NCI-H2196 (cell line): ENCODE data around the gene GLIPR1.
"Not testable (repeated sequence)": the region's sequence is repeated elsewhere in the genome, so short reads cannot be mapped to it uniquely, and the experiment has no call there.

Experiments used
- DNase-seq: peaks from one replicate; lab custom pipeline; 2025; ENCODE audit not compliant: unreplicated experiment; lab: John Stamatoyannopoulos, UW

Gene GLIPR1

DNA sequence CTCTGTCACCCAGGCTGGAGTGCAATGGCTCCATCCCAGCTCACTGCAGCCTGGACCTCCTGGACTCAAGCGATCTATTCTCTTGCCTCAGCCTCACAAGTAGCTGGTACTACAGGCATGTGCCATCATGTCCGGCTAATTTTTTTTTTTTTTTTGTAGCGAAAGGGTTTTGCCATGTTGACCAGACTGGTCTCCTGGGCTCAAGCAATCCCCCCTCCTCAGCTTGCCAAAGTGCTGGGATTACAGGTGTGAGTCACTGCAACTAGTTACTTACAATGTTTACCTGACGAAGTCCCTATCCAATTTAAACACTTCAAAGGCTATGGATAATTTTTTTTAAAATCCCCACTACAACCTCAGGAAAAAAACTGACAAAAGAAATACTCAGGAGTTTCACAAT lies 29.1 kb downstream of the GLIPR1 start:
- DNase-seq, result no peak

DNA sequence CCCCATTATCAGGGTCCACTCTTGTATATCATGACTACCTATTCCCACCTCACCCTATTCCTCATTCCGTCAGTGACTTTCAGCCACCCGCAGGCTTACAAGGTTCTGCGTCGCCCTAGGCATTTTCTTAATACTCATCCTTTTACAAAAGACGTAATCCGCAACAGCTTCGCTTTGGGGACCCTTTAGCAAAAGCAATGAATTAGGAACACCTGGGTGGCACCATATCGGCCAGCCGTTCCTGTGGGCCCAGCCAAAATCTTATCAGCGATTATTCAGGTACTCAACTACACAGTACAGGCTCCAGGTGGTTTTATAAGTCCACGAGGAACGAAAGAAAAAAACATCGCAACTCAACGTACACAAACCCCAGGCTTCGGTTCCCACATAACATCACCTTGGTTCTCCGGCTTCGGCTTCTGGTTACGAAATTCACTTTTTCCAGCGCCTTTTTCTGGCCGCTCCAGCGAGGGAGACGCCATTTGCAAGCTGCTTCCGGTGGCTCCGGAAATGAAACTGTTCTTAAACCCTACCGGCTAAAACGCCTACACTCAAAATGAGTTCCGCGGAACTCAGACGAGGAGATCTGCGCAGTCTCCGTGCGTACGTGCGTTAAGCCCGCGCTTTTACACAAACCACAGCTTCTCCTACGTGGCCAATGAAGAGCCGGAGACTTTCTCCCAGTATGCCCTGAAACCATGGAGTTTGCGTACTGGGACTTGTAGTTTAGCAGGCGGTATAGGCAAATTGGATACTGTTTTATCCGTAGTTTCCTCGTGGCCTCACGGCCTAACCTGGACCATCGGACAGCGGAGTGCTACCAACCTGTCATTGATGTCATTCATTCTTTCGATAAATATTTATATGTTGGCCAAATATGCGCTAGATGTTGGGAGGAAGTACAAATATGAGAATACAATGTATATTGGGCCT lies 30.8 kb downstream of the GLIPR1 start, which contains the start of gene KRR1:
Gene KRR1 (minus strand): TSS at position 494 of the 933 bp plus-strand sequence. CDS start 12 bp downstream, at position 482.
- peak; percentile 95 for DNase-seq

DNA sequence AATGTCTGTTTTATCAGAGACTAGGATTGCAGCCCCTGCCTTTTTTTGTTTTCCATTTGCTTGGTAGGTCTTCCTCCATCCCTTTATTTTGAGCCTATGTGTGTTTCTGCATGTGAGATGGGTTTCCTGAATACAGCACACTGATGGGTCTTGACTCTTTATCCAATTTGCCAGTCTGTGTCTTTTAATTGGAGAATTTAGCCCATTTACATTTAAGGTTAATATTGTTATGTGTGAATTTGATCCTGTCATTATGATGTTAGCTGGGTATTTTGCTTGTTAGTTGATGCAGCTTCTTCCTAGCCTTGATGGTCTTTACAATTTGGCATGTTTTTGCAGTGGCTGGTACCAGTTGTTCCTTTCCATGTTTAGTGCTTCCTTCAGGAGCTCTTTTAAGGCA lies 40.7 kb downstream of the GLIPR1 start:
- not testable (repeated sequence) for DNase-seq

DNA sequence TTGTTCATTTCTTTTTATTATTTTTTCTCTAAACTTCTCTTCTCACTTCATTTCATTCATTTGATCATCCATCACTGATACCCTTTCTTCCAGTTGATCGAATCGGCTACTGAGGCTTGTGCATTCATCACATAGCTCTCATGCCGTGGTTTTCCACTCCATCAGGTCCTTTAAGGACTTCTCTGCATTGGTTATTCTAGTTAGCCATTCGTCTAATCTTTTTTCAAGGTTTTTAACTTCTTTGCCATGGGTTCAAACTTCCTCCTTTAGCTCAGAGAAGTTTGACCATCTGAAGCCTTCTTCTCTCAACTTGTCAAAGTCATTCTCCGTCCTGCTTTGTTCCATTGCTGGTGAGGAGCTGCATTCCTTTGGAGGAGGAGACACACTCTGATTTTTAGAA lies 41.6 kb downstream of the GLIPR1 start:
- not testable (repeated sequence) for DNase-seq

DNA sequence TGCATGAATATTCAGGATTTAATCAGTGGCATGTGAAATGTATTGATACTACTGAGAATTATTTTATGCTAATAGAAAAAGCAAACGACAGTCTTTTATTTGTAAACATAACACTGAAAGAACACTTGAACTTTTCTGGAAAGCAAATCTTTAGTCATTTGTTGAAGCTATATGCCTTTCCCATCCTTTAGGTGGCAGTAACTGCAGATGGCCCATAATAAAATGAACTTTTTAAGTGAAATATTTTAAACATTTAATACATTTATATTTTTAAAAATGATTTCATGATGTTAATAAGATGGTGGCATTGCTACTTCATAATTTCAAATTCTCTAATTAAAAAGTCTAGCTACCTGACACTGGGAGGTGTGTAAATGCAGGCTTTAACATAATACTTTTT lies 44.7 kb downstream of the GLIPR1 start:
- no peak for DNase-seq

DNA sequence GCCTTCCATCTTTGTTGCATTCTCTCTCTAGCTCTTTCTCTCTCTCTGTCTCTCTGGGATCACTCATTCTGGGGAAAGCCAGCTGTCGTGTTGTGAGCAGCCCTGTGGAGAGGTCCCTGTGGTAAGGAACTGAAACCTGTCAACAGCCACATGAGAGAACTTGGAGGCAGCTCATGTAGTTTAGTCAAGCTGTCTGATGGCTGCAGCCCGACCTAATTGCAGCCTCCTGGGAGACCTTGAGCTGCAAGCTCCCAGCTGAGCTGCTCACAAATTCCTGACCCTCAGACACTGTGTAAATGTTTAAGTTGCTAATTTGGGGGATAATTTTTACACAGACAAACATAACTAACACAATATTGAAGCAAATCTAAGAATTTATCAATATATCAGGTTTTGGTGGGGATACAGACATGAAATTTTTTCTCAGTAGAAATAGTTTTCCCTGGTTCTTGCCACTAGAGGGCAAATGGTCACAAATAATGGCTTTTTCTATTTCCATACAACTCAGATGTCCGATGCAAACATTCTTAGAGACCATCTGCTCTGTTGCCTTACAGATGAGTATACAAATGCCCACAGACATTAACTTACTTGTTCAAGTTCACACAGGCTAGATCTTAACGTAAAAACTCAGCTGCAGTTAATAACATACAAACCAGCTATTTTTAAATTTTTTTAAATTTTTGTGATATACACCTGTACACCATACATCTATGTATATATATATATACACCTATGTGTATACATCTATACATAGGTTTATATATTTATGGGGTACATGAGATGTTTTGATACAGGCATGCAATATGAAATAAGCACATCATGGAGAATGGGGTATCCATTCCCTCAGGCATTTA lies 46.3 kb downstream of the GLIPR1 start:
- DNase-seq, result peak; percentile 60

DNA sequence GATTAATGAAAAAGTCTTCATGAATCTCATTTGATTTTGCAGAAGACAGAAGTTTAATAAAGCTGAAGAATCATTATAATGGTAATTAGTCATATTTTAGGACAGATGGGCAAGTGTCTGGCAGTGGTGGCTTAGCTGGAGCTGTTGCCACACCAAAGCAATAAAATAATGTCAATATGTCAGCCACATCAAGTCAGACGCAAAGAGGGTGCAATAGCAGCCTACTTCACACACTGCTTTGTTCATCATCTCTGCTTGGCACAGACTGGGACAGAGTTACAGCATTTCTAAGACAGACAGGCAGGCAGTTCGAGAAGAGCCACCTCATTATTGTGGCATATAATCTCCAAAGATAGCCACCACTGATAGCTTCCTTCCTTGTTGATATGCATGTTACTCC lies 47.7 kb downstream of the GLIPR1 start:
- DNase-seq, result no peak

DNA sequence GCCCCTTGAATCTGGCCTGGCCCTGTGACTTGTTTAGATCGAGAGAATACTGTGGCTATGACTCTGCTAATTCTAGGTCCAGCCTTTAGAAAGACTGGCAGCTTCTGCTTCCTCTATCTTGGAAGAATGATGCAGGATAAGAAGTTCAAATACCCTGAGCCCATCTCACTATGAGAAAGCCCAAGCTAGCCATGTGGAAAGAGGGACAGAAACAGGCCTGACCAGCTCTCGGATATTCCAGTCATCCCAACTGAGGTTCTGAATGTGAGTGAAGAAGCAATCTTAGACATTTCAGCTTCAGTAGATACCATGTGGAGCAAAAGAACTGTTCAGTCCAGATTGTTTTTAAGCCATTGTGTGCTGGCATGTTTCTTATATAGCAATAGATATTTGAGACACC lies 48.1 kb downstream of the GLIPR1 start:
- DNase-seq, result no peak

DNA sequence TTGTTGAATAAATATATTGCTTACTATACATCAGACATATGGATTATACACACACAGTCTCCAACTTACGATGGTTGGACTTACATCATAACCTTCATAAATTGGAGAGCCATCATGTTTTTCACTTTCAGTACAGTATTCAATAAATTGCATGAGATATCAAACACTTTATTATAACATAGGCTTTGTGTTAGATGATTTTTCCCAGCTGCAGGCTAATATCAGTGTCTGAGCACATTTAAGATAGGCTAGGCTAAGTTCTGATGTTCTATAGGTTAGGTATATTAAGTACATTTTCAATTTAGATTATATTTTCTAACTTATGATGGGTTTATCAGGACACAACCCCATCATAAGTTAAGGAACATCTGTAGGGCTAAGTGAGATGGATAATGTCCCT lies 48.8 kb downstream of the GLIPR1 start:
- DNase-seq, result no peak

DNA sequence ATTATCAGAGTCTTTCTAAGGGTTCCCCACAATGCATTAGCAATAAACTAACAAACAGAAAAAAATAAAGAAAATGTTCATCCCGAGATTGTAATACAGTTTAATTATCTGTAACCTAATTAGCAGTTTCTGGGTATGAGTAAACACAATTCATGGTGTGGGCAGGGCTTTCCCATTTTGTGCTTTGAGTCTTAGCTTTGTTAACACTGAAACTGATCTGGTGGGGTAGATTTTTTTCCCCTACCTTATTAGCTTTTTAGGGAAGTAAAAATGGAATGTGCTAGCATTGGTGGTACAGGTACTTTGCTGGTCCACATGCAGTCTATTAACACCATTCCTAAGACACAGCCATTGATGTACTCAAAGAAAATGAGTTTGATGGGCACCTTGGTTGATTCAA lies 49.3 kb downstream of the GLIPR1 start:
- no peak for DNase-seq

DNA sequence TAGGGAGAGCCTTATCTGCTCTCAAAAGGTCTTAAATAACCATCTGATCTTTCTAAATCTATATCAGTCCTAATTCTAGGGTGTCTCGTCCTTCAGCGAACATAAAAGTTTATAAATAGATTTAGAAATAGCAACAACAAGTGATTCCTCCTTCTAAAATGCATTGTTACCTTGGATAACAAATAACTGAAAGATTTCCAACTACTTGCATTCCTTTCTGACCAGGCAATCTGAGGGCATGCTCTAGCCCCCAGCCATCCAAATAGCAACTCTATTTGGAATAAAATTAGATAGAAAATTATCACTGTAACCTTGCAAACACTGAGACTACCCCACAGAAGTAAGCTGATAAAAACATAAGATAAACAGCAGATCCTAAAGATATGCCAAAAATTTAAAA lies 52.7 kb downstream of the GLIPR1 start:
- no peak for DNase-seq

DNA sequence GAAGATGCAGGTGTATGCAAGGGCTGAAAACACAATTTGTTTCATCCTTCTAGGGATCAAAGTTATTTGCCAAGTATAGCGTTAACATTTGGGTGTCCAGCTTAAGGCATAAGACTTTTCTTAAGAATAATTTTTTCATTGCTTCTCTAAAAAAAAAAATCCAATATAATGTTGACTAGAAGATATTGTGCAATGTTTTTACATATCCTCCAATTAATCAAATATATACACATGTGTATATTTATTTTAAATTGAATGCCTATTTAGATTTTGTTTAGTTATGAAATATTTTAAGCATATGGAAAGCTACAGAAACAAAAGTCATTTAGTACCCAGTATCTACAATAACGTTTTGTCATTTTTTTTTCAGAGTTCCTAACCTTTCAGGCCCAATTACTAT lies 59.3 kb downstream of the GLIPR1 start:
- no peak for DNase-seq

DNA sequence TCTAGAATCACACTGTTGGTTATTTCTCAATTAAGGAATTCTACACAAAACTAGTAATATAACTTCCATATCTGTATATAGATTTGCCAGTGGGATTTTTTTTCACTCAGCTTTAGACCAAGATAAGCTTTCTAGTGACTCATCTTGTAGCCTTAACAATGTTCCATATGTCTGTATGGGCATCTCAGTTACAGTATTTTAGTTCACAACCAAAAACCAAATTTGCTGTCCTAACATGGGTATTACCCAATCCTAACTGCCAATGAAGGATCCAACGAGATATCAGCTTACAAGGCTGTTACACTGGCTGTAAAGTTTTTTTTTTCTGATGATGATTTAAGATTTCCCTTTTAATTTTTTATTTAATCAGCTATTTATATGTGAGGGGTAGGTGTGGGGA lies 62.4 kb downstream of the GLIPR1 start:
- no peak for DNase-seq

DNA sequence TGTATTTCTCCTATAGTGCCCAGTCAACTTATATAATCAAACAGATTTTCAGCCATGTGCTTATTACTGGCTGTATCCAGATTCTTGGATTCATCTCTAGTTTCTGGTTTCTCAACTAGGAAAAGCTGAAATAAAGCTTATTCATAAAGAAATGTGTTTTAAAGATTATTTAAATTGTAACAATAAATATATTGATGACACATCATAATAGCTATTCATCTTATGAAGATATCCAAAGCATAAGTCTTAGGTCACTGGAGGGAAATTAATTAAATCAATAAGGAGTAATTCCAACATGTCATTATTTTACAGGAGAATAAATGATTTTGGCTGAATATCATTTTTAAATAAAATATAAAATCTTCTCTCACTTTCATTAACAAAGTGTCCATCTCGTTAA lies 63.0 kb downstream of the GLIPR1 start:
- no peak for DNase-seq

DNA sequence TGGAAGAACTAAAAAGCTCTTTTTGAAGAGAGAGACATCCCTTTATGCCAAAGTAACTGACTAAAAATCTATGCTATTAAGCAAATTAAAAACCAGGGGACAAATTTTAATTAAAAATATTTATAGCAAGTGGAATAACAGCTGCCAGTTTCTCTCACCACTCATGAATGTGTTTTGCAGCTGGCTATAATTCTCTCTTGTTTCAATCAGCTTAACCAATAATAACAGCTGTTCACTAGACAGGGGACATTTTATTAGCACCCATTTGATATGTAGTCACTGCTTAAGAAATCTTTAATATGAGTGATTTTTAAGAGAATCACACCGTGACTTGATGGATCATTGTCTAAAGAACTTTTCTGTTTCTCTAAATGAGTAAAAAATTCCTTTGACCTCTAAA lies 65.1 kb downstream of the GLIPR1 start:
- DNase-seq, result no peak

DNA sequence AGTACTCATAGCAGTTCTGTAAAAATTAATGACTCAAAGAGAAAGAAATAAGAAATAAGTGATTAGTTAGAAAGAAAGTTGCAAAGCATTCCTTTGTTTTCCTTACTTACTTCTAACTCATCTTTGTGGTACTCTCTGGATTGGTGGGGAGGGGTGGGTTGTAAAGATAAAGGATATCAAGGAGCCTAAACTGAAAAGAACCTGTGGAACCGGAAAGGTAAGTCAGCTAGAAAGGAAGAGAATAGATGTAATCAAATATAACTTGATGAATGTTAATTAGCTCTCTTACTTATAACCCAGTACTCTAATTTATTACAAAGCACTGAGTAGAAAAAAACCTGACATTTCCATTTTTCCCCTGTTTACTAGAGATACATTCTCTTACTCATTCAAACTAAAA lies 68.3 kb downstream of the GLIPR1 start:
- no peak for DNase-seq

DNA sequence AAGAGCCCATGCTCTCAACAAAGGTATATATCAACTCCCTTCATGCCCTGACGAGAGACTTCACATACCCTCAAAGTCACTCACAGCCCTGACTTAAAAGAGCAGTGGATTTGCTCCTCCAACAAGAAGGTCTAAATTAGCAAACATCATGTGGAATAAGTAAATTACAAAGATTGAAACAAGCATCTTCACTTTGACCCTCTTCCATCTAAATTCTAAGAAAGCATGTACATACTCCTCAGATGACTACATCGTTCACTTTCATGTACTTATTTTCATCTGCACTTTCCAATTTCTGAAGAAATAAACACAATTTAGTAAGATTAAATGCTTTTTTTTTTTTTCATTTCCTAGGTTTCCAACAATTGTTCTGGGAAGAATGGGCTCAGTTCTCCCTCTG lies 69.4 kb downstream of the GLIPR1 start:
- DNase-seq, result no peak

DNA sequence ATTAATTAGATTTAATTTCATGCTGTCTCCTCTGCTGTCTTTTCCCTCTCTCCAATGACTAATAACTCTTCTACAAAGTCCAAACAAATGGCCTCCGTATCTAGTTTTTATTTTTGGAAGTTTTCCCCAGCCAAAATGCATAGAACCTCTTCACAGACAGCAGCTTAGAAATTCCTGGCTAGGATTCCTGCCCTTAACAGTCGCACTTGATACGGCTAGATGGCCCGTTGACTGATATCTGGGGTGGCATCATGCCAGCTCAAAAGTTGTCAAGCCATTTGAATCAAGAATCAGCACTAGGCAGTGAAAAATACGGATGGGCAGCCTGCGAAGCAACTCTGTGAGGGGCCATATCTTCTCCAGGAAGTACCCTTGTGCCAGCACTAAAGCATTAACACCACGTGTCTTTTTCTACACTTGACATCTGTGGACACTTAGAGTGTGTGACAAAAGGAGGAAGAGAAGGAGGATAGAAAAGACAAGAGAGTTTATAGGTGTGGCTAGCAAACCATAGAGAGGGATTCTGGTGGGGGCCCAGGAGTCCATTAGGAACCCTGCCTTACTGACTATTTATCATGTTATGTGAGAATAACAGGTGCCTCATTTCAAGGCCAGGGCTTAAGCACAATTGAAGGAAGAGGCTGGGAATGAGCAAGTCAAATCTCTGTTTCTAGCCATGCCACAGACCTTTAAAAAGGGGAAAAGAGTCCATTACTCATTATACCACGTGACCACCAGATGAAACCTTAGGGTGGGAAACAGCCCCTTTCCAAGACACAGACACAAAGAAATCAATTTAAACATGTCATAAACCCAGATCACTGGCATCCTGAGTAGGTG lies 70.1 kb downstream of the GLIPR1 start:
- peak; percentile 41 for DNase-seq

DNA sequence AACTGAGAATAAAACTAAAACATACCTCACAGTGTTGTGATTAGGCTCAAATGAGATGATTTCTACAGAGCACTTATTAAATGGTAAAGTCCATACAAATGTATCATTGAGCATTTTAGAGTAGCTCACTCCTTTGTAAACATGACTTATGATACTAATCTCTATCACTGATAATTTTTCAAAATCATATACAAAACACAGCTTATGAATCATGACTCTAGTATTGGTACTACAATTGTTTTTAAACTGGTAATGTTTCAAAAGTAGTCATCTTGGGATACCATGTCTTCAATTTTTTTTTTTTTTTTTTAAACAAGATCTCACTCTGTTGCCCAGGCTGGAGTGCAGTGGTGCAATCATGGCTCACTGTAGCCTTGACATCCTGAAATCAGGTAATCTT lies 70.9 kb downstream of the GLIPR1 start:
- no peak for DNase-seq

DNA sequence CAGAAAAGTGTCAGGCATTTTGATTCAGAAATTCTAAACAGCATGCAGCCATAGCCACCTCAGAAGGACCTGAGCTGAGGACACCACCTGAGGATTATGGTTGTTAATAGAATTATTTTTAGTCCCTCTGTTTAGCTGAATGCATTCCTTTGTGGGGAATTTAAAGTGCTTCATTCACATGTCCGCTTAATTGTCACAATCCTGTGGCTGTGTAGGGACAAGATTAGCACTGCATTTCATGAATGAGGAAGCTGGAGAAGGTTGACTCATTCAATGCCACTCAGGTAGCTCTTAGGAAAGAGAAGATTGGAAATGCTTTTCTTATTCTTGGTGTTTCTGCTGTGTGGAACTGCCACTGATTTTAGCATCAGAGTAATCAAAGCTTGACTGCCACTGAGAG lies 72.8 kb downstream of the GLIPR1 start:
- DNase-seq, result no peak
